GM18873 (cell line): ENCODE measurements around the gene CHST8.
"Not testable (repeated sequence)": the region's sequence is repeated elsewhere in the genome, so short reads cannot be mapped to it uniquely, and the experiment has no call there.

Source experiments
- ATAC-seq: cut with Tn5 transposase; IDR thresholded peaks from one replicate; pipeline ENCODE4 v1.9.1; 2021; ENCODE audit warnings: mild to moderate bottlenecking, moderate library complexity, moderate number of reproducible peaks; ENCODE audit not compliant: unreplicated experiment, low FRiP score

CHST8 gene

DNA sequence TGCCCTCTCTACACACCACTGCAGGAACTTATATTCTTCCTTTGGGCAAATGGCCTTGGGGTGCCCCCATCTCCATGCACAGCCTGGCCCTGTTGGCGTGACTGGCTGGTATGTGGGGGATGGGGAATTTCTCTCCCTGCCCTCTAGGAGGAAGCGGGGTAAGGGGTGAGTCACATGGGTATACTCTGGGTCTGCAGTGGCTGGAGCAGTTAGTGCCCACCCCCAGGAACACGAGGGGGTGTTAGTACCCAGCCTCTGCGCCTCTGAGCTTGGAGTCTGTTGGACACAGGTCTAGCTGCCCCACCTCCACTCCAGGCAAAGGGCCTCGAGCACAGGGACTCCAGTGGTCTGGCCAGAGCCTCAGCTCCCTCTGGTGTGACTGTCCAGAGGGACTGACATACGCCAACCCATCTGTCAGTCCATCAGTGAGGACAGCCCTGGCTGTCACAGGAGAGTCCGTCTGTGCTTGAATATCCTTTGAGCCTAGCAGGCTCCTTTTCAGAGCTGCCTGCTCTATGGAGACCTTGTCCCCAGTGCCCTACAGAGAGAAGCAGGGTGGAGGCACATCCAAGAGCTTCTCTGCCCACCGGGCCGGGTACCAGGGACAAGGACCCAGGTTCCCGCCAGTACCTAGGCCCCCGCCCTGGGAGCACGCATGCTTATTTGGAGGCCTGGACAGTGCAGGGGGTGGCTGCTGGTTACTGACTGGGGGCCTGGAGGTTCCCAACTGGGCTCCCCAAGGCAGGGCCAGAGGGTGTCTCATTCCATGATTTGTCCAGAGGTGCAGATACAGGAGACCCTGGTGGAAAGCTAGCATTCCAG, 66.6 kb downstream of the CHST8 start:
- ATAC-seq, result no peak

DNA sequence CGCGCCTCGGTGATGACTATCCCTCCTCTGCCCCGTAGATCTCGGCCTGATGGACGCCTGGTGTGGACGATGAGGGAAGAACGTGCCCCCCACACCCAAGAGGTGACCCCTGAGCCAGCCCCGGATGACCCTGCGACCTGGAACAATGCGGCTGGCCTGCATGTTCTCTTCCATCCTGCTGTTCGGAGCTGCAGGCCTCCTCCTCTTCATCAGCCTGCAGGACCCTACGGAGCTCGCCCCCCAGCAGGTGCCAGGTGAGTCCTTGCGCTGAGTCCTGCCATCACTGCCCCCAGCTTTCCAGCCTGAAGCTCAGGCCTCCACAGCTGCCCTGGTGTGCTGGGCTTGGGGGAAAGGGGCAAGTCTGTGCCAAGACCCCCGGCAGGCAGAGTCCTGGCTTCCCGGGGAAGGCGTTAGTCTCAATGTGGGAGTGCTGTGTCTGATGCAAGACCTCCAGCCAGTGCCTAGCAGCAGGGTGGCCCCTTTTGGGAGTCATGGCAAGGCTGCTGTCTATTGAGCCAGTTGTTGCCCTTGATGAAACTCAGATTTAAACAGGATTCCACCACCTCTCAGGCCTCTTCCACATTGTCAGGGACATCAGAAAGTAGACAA, 67.5 kb downstream of the CHST8 start:
- no peak for ATAC-seq

DNA sequence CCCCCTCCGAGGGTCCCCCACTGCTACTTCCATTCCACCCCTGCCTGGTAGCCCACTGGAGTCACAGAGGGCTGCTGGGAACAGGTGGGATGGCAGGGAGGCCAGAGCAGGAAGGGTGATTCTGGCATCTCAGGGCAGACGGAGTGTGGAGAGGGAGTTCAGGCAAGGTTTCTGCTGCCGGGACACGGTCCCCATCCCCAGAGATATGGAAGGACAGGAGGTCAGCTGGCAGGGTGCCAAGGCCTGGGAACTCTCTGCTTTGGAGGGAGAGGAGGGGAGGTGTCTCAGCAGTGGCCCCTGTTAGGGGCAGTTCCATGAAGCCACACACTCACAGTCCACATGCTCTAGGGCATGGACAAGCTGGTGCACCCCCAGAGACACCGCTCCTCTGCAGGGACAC, 68.1 kb downstream of the CHST8 start:
- ATAC-seq, result no peak

DNA sequence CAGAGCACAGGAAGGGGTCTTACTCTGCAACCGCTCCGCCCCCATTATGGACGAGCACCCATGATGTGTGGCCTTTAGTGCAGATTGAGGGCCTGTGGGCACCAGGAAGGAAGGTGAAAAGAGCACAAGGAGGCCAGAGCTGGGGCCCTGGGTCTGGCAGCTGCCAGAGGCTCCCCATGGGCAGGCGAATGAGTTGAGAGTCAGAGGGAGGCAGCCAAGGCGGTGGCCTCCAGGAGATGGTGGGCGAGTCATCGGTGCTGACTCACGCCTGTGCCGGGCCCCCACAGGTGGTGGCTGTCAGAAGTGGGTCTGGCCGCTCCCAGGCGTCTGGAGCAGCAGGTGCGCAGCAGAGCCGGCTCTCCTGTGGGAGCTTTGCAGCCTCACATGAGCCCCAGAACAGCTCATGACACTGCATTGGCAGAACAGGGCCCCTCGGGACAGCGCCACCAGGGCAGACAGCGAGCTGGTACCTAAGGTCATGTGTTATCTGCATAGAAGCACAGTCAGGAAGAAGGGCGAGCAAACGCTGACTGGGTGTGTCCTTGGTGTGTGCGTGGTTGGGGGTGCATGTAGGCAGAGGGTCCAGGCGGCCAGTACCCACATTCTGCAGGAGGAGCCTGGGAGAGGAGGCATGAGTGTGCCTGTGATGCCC, 68.8 kb downstream of the CHST8 start:
- no peak for ATAC-seq

DNA sequence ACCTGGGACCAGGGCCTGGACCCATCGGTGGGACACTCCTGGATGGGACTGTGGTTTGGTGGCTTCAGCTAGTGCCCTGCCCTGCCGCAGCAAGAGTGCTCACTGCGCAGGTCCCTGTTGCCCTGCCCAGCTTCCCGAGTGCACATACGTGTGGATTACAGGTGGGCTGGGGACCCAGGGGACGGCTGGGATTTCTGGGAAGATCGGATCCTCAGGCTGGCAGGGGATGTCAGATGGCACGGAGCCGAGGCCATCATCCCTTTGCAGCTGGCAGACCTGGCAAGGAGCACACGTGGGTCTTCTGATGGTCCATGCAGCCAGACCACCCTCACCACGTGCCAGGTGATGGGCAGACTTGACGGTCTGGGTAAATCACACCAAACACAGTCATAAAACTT, 69.3 kb downstream of the CHST8 start:
- ATAC-seq, result no peak

DNA sequence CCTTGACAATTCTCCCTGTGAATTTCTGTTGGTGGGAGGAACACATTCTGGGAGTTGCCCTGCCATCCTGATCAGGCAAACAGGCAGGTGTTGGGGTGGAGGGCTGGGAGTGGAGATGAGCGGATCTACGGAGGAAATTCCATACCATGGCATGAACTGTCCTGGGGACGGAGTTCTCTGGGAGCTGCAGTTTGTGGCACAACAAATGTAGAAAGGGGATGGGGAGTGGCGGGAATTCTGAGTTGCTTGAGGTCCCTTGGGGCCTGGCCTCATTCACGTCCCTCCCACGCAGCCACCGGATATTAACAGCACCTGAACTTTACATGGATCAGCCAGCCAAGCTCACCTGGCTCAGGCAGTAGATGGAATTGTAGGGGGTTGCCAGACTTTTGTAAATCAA, 70.0 kb downstream of the CHST8 start:
- no peak for ATAC-seq

DNA sequence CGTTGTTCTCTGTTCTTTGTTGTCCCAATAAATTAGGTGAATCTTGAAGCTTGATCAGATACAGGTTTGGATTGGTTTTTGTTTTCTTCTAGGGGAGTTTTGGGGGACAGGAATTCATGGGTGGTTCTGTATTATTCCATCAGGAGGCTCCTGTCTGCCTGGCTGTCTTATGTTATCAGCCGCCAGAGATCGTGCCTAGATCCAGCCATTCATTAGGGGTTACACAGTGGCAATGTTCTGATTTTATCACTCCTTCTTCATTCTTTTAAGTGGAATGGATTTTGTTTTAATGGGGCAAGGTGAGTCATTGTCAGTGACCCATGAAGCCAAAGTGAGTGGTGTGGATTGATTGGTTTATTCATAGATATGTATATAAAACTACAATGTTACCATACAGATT, 71.9 kb downstream of the CHST8 start:
- no peak for ATAC-seq

DNA sequence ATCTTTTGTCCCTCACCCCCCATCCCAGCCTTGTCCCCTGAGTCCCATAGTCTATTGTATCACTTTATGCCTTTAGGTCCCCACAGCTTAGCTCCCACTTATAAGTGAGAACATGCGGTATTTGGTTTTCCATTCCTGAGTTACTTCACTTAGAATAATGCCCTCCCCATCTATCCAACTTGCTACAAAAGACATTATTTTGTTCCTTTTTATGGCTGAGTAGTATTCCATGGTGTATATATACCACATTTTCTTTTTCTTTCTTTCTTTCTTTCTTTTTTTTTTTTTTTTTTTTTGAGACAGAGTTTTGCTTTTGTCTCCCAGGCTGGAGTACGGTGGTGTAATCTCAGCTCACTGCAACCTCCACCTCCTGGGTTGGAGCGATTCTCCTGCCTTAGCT, 73.8 kb downstream of the CHST8 start:
- ATAC-seq, result not testable (repeated sequence)

DNA sequence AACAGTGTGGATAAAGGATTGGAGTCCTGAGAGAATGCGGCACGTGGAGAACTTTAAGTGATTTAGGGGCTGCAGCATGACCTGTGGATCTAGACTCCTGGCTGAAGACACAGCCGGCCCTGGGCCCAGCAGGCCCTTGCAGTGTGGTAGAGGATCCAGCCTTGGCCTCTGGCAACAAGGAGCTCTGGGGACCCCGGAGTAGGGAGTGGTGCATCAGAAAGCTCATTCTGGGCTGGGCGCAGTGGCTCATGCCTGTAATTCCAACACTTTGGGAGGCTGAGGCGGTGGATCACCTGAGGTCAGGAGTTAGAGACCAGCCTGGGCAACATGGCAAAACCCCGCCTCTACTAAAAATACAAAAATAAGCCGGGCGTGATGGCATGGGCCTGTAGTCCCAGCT, 76.0 kb downstream of the CHST8 start:
- ATAC-seq, result no peak

DNA sequence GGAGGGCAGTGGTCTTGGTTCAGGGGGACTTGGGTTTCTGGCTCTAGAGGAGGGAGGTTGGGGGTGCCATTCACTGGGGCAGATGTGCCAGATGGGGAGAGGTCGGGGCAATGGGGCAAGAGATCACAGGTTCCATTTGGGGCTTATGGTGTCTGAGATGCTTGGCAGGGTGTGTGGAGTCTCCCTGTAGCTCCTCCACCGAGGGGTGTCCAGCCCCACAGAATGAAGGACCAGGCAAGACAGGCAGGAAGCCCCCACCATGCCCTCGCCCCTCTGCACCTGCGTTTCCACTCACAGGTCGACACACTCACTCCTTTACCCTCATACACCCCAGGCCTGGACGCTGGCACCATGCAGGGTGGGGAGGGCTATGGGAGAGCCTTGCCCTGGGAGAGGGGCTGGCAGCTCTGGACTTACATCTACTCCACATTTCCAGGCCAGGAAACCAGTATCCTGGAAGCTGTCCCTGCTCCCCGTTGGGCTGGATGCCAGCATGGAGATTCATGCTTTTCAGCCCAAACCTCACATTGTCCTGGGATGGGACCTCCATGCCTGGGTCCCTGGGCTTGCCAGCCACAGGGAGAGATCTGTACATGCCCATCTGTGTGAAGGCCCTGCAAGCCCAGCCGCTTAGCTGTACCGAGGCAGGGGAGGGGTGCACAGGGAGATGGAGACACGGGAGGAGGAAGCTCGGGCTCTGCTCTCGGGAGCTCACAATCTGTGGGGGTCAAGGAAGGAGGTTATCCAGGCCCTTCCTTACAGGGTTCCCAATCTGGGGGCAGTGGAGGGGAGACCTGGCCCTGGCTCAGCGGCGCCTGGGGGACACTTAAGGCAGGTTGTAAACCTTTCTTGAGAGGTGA, 77.1 kb downstream of the CHST8 start:
- no peak for ATAC-seq

DNA sequence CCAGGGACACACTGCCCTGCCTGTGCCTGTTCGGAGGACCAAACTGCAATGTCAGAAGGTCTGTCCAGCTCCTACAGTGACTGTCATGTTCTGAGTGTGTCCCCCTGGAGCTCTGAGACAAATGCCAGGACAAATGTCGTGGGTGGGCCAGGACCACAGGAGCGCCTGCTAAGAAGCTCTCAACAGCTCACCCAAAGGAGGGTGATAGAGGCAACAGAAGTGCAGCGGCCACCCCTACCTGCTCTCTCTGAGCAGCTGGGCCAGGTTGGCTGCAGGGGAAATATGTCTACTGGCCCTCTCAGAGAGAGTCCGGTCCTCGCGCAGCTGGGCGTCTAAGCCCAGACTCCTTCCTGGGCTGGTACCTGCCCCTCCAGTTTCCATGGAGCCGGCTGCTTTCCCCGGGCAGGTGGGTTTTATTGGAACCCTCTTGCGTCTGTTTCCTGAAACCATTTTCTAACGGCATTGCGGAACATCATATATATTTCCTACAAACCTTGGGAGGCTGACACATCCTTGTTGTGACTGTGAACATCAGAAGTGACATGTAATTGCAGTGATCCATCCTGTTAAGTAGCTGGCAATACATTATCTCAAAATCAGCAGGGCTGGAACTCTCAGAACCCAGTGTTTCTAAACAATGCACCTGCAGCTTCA, 78.1 kb downstream of the CHST8 start:
- ATAC-seq, result no peak

DNA sequence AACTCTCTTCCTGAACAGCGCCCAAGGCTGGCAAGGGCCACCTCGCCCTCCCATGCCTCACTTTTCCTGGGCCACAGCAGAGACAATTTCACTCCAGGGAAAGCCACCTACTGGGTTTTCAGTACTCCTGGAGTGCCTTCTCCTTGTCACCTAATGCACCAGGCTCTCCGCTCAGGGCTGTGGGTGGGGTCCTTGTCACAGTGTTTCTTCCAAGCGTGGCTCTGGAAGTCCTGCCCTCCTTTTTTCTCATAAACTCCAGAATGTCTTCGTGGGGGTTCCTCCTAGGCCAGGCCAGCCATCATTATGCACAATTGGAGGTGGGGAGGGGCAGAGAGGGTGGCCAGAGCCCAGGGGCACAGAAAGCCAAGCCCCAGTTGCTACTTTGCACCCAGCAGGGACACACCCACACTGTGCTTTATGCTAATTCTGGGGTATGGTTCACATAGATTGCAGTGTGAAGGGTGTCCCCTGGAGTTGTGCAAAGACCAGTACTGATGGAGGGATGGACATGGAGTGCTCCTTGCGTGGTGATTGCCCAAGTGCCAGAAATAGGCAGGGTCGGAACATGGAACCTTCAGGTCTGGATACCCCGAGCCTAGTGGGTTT, 78.8 kb downstream of the CHST8 start:
- no peak for ATAC-seq

DNA sequence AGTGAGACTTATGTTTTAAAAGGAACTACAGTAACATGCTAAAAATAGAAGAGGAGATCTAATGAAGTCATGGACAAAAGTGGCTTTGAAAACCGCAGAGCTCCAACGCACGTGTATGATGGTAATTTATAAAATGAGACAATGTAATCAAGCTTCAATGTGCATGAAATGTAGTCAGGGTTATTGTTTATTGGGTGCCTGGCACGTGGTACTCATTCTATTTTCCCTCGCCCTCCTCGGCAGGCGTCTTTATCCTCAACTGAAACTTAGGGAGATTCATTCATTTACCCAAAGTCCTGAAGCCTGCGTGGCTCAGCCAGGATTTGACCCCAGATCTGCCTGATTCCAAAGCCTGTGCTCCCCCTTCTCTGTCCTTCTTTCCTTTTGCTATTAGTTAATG, 79.8 kb downstream of the CHST8 start:
- ATAC-seq, result no peak

DNA sequence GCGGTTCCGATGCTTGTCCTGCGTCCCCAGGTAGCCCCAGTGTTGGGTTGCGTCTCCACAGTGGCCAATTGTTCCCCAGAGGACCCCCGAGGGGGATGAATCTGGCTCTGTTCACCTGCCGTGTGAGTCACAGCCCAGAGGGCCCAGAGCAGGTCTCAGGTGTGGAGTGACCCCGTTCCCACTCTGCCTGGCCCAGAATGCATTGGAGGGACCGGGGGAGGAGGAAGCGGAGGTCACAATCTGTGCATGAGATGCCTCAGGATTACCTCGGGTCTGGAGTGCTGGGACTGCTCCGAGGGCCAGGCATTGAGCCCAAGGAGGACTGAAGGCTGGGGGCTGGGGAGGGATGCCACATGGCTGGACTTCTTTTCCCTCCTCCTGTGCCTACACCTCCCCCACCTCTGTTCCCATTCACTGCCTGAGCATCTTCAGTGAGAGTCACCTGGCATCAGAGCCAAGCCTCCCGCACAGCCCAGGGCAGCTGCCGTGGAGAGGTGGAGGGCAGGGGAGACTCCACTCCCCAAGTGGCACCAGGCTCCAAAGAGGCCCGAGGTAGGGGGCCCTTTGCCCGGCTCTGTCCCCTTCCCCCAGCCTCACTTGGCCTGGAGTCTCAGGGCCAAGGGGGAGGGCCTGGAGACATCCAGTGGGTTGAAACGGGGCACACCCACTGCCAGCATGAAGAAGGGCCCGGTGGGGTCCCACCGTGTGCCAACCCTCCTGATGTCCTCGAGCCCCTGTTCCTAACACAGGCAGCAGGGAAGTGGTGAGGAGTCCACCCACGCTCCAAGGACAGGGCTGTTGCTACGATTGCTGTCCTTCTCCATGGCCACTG, 81.1 kb downstream of the CHST8 start:
- ATAC-seq, result no peak

DNA sequence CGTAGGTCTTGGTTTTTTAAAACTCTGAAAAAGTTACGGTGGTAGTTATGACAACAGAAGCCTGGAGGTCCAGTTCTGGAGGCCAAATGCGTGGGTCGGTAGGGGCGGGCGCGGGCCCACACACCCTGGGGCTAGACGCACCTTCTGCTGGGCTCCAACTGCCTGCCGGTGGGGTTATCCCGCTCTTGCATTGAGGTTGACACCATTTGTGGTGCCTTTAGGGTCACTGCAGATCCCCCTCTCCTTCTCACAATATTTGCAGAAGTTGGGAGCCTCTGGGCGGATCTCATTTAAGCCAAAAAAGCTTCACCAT, 81.6 kb downstream of the CHST8 start:
- no peak for ATAC-seq

DNA sequence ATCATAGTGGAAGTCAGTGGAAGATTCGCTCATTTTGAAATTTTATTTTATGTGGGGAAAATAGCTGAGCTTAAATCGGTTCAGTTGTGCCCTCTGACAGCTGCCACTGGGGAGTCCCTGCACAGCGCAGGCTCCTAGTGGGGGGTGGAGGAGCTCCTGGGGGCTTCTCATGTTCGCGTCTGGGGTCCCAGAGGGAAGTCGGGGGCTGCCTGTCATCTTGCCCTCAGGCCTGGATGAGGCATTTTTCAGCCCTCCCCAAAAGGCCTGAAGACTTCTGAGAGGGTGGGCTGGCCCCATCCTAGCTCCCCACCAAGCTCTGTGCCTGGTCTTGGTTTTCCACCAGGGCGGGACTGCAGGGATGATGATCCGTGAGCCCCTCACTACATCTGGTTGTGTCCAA, 82.1 kb downstream of the CHST8 start:
- no peak for ATAC-seq

DNA sequence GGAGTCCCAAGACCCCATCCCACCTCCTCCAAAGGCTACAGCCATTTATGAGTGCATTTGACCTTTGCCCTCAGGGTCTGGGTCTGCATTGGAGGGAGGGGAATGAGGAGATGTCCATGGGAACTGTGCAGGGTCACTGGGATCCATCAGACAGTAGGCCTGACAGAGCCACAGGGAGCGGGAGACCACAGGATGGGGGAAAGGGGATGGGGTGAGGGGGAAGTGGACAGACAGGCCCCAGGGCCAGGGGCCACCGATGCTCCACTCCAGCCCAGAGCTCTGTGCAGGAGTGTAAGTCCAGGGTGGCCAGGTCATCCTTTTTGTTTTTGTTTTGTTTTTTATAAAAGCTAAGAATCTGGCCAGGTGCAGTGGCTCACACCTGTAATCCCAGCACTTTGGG, 82.5 kb downstream of the CHST8 start:
- no peak for ATAC-seq

DNA sequence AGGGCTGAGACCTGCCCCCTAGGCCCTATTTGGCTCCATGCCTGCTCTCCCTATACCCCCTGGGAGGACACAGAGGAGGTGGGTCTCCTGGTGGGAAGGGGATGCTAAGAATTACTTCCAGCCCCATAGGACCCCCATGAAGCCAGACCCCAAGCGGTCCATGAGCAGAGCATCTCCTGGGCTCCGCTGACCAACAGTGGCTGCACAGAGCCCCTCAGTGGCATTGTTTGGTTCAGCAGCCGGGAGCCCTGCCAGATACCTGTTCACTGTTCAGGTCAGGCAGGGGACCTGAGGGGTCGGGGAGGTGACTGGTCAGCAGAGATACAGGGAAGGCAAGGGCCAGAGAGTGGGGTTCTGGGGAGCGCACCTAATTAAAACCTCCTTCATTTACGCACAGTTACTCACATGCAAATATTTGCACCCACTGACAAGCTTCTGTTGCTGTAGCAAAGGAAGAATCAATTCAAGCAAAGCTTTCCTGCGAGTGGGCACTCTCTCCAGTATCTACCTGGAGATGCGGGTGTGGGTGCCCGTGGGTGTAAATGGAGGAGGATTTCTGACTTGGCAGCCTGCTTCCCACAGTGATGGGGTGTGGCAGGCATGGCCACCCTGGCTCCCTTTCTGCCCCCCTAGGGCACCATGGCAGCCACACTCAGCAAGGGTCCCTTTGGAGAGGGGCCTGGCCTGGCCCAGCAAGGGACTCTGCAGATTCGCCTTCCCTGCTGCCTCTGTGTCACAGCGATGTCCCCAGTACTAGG, 83.5 kb downstream of the CHST8 start:
- ATAC-seq, result no peak

DNA sequence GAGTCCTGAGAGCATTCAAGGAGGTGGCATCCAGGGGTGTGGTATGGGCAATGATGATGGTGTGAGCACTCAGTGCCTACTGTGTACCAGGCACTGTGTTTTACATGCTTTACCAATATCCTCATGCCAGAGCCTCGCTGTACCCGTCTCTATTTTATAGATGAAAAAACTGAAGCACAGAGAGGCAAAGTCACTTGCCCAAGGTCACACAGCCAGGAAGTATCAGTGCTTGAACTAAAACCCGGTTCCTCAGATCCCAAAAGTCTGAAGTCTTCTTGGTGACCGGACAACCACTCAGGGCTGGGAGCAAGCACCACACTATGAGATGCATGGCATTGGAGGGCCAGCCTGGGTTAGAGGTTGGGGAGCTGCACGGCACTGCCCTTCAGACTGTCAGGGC, 84.1 kb downstream of the CHST8 start:
- no peak for ATAC-seq
